ENCODE data around the gene MYL6. TPM values are rescaled to one million over a fixed set of nuclear protein-coding genes. Genes with fewer than 3 reads are reported as not detected.

Gene MYL6
- total and polyA plus RNA-seq, 9 of the 15 experiments (the other 6 are each of a cell fraction or from before 2014, with no cell fraction given): 557 to 1,664 (median 958) TPM

DNA sequence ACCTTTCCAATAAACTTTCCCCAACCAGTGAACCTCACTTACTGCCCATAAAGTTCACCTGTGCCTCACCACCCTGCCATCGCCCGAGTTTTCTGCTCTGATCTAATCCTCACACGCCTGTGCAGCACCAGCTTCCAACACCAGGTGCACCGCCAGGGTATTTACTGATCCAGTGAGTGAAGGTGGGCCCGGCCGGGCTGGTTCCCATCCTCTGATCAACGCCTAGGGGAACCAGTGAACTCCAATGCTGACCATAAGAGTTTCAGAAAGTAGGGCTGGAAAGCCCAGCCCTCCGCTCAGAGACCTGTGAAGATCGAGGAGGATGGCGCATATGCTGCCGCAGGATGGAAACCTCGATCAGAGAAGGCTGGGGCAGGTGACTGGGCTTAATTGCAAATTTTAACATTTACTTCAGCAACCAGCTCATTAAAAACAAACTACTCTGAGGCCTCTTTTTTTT, 6.5 kb upstream of the MYL6 start (continued):
- TF ChIP-seq NR1H2 (CRISPR knock-in tag; IDR thresholded peaks at IDR 0.05): no peak
- no peak for TF ChIP-seq STAG1 (CRISPR knock-in tag; IDR thresholded peaks at IDR 0.05; ENCODE audit: borderline replicate concordance)
- TF ChIP-seq FOXJ3 (CRISPR knock-in tag; IDR thresholded peaks at IDR 0.05): no peak
- TF ChIP-seq HDAC6 (IDR thresholded peaks at IDR 0.05; ENCODE audit: low read depth, low read length): no peak
- TF ChIP-seq PCBP1 (IDR thresholded peaks at IDR 0.05; ENCODE audit: low read depth, low read length, poor library complexity, severe bottlenecking): no peak
- TF ChIP-seq GATAD2B (IDR thresholded peaks at IDR 0.05; ENCODE audit: borderline replicate concordance): no peak
- TF ChIP-seq, protein P1, sequence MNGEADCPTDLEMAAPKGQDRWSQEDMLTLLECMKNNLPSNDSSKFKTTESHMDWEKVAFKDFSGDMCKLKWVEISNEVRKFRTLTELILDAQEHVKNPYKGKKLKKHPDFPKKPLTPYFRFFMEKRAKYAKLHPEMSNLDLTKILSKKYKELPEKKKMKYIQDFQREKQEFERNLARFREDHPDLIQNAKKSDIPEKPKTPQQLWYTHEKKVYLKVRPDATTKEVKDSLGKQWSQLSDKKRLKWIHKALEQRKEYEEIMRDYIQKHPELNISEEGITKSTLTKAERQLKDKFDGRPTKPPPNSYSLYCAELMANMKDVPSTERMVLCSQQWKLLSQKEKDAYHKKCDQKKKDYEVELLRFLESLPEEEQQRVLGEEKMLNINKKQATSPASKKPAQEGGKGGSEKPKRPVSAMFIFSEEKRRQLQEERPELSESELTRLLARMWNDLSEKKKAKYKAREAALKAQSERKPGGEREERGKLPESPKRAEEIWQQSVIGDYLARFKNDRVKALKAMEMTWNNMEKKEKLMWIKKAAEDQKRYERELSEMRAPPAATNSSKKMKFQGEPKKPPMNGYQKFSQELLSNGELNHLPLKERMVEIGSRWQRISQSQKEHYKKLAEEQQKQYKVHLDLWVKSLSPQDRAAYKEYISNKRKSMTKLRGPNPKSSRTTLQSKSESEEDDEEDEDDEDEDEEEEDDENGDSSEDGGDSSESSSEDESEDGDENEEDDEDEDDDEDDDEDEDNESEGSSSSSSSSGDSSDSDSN (IDR thresholded peaks at IDR 0.05; ENCODE audit: borderline replicate concordance in 1 of 2, low read depth in 2 of 2, low read length in 2 of 2): peak in 1 of 2 experiments; percentile 44; a peak in 1 of 4 replicates
- no peak for TF ChIP-seq GTF3C2 (IDR thresholded peaks at IDR 0.05; ENCODE audit: borderline replicate concordance, extremely low read depth, insufficient read length)
- peak; percentile 65 for TF ChIP-seq MGA (IDR thresholded peaks at IDR 0.05)
- TF ChIP-seq SMARCA4 (IDR thresholded peaks at IDR 0.05): 0 out of 2 replicates have a peak, but pooled peaks have one; percentile 20
- TF ChIP-seq FOXK1 (CRISPR knock-in tag; IDR thresholded peaks at IDR 0.05; ENCODE audit: borderline replicate concordance): no peak

Measured in K562 (cell line).